Smooth muscle cell (in vitro differentiated cells): ENCODE measurements around the gene DDIT3. TPM values are rescaled to one million over a fixed set of nuclear protein-coding genes. Genes with fewer than 3 reads are reported as not detected.

Experiments used
- DNase-seq: peaks from one replicate; lab custom pipeline; 2025; ENCODE audit not compliant: unreplicated experiment; lab: John Stamatoyannopoulos, UW
- H2AFZ ChIP-seq: fragments of 200-600 bp; sonication (generic); 2 replicates; pipeline ENCODE4 v1.6.0; 2016; ENCODE audit warnings: antibody characterized with exemption, low read depth, mild to moderate bottlenecking
- H3F3A ChIP-seq: fragments of 200-600 bp; sonication (generic); 2 replicates; pipeline ENCODE4 v1.6.0; 2017; ENCODE audit warnings: antibody characterized with exemption, low read depth
- H3K27ac ChIP-seq: fragments of 200-600 bp; sonication (generic); 2 replicates; pipeline ENCODE4 v1.5.1; 2016; ENCODE audit warnings: low read depth, mild to moderate bottlenecking
- H3K27me3 ChIP-seq: fragments of 200-600 bp; sonication (generic); 2 replicates; pipeline ENCODE4 v1.6.1; 2016; ENCODE audit warnings: low read depth, mild to moderate bottlenecking
- H3K36me3 ChIP-seq: fragments of 200-600 bp; sonication (generic); 2 replicates; pipeline ENCODE4 v1.5.1; 2016; ENCODE audit warnings: low read depth
- H3K4me1 ChIP-seq: fragments of 200-600 bp; sonication (generic); 2 replicates; pipeline ENCODE4 v1.5.1; 2016; ENCODE audit warnings: low read depth
- H3K4me2 ChIP-seq: fragments of 200-600 bp; sonication (generic); 2 replicates; pipeline ENCODE4 v1.6.0; 2016; ENCODE audit warnings: mild to moderate bottlenecking
- H3K4me3 ChIP-seq: fragments of 200-600 bp; sonication (generic); 2 replicates; pipeline ENCODE4 v1.5.1; 2016; ENCODE audit warnings: mild to moderate bottlenecking
- H3K79me2 ChIP-seq: fragments of 200-600 bp; sonication (generic); 2 replicates; pipeline ENCODE4 v1.6.0; 2016; ENCODE audit warnings: low read depth, mild to moderate bottlenecking
- H3K9ac ChIP-seq: fragments of 200-600 bp; sonication (generic); 2 replicates; pipeline ENCODE4 v1.6.0; 2016; ENCODE audit warnings: low read depth
- H3K9me3 ChIP-seq: fragments of 200-600 bp; sonication (generic); replicated peaks from 2 replicates; pipeline ENCODE4 v1.5.1; 2016; ENCODE audit warnings: low read depth
- H4K20me1 ChIP-seq: fragments of 200-600 bp; sonication (generic); 2 replicates; pipeline ENCODE4 v1.6.0; 2016; ENCODE audit warnings: low read depth
- WGBS: methylation state at CpG from one replicate; pipeline ENCODE4 v1.1.7; 2016; ENCODE audit warnings: low lambda C conversion rate; 5-methylcytosine and 5-hydroxymethylcytosine counted together
- polyA plus RNA-seq: library from polyadenylated mRNA; unstranded; fragments of >200 nt; fragmentation: Nextera tagmentation; extraction: Ambion mirVana; gene quantifications from 2 replicates; pipeline ENCODE4 v1.2.1, GENCODE V29; 2016
- total RNA-seq: library from RNA; depleted of rRNA; stranded (reverse); fragments of >200 nt; gene quantifications from 2 replicates; pipeline ENCODE4 v1.2.3, GENCODE V29; 2014
- TF ChIP-seq, protein P1 (sequence below): fragments of 200-600 bp; sonication (generic); IDR thresholded peaks from 2 replicates; pipeline ENCODE4 v1.5.1; 2017; ENCODE audit warnings: borderline replicate concordance, mild to moderate bottlenecking, antibody characterized with exemption; ENCODE audit not compliant: insufficient read depth, poor library complexity, severe bottlenecking

DDIT3 gene
- total and polyA plus RNA-seq, 2 experiments from 2014 or later, result 25.8 to 27.8 TPM

DNA sequence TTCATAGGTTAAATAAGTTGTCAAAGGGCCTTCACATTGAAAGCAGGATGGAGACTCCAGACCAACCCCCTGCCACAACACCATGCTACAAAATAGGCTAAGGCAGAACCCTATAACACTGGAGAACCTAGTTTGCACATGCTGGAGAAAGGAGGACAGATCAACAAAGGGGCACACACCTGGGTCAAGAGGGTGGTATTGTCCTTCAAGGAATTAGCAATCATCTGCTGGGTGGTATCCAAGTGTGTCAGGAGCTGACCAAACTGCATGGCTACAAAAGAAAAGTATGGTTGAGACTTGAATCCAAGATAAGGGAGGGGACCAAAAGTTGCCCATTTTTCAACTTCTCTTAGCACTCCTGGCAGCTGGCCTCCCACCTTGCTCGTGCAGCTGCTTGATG lies 11.5 kb upstream of the DDIT3 start:
- DNase-seq, result no peak
- Histone ChIP-seq H3K79me2 (no peaks in the 10 kb centered on the region), H3K4me1 (no peaks in the 10 kb centered on the region), H3K9me3 (no peaks in the 10 kb centered on the region), H3K36me3 (peaks cover 11% of the 10 kb centered on the region), H3K27me3 (no peaks in the 10 kb centered on the region), H3K4me2 (no peak overlapping the region), H2AFZ (no peak overlapping the region), H3K9ac (no peak overlapping the region), H3K27ac (no peak overlapping the region), H3F3A (peaks cover 32% of the 10 kb centered on the region), H3K4me3 (no peak overlapping the region), H4K20me1 (peaks cover 26% of the 10 kb centered on the region)
- TF ChIP-seq, protein P1, sequence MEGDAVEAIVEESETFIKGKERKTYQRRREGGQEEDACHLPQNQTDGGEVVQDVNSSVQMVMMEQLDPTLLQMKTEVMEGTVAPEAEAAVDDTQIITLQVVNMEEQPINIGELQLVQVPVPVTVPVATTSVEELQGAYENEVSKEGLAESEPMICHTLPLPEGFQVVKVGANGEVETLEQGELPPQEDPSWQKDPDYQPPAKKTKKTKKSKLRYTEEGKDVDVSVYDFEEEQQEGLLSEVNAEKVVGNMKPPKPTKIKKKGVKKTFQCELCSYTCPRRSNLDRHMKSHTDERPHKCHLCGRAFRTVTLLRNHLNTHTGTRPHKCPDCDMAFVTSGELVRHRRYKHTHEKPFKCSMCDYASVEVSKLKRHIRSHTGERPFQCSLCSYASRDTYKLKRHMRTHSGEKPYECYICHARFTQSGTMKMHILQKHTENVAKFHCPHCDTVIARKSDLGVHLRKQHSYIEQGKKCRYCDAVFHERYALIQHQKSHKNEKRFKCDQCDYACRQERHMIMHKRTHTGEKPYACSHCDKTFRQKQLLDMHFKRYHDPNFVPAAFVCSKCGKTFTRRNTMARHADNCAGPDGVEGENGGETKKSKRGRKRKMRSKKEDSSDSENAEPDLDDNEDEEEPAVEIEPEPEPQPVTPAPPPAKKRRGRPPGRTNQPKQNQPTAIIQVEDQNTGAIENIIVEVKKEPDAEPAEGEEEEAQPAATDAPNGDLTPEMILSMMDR, result no peak
- WGBS, result 90% methylated on average over 1 of the region's 1 CpG

DNA sequence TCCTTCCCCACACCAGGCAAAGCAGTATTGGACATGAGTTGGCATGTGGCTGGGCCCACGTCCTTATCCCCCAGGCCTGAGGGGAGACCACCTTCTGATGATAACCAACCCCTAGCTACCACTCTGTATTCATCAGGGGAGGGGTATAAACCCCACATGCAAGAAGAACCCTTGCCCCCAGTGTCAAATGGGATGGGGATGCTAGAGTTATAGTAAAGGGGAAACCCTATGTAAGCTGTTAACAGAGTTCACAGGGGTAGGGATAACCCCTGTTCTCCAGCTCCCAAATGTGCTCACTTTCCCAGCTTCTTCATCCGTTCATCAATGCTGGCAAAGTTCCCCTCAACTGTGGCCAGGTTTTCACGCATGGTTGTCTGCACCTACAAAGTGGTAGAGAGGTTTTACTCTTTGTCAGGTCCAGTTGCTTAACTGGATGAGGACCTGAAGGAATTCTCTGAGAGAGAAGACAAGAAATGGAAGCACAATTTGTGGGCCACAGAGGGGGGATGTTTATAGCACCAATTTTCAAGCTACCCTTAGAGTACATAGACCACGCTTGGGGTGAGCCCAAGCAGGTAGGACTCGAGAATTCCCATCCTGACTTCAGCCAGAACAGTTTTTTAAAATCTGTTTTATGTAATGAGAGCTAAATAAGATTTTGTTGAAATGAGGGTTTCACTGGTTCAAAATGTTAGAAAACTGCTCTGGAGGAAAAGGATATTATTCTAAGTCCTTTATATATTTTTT lies 10.3 kb upstream of the DDIT3 start:
- H3K9ac ChIP-seq, result no peak overlapping the region
- H3K9me3 ChIP-seq, result no peaks in the 10 kb centered on the region
- H4K20me1 ChIP-seq, result peaks cover 26% of the 10 kb centered on the region
- no peaks in the 10 kb centered on the region for H3K4me1 ChIP-seq
- no peaks in the 10 kb centered on the region for H3K27me3 ChIP-seq
- no peak for DNase-seq
- peaks cover 6% of the 10 kb centered on the region for H3K79me2 ChIP-seq
- no peak overlapping the region for H3K4me3 ChIP-seq
- peaks cover 11% of the 10 kb centered on the region for H3K36me3 ChIP-seq
- TF ChIP-seq, protein P1, result no peak
- WGBS, result 98% methylated on average over 5 of the region's 5 CpGs
- no peak overlapping the region for H2AFZ ChIP-seq
- H3F3A ChIP-seq, result peaks cover 32% of the 10 kb centered on the region
- peak overlapping the region; percentile 35 for H3K27ac ChIP-seq
- H3K4me2 ChIP-seq, result no peak overlapping the region

DNA sequence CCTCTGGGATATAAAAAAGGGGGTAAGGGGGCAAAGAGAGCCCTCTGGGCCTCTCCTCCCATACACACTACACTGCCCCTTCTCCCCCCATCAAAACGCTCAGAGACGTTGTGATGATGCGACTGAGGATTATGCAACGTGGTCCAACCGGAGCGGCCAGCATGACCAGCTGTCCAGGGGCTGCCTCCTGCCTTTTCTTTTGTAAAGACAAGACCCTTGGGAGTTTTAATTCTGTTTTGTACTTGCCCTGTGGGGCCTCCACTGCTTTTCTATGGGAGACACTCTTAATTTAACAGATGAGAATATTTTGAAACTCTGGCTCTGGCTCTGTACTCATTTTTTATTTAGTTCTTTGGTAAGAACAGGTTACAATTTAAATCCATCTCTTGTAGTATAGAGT lies 9.5 kb upstream of the DDIT3 start:
- Histone ChIP-seq H3K4me1 (no peaks in the 10 kb centered on the region), H3K4me3 (no peak overlapping the region), H3K27me3 (no peaks in the 10 kb centered on the region), H3F3A (peaks cover 34% of the 10 kb centered on the region), H3K36me3 (peaks cover 11% of the 10 kb centered on the region), H3K79me2 (peaks cover 10% of the 10 kb centered on the region), H3K9me3 (no peaks in the 10 kb centered on the region), H3K4me2 (no peak overlapping the region), H2AFZ (no peak overlapping the region), H3K27ac (peak overlapping the region; percentile 35), H4K20me1 (peaks cover 26% of the 10 kb centered on the region), H3K9ac (peak overlapping the region; percentile 34)
- TF ChIP-seq, protein P1, result no peak
- no peak for DNase-seq
- 75% methylated on average over 6 of the region's 6 CpGs for WGBS
